GM10266 (cell line): ENCODE data around the gene CTIF.
A peak's percentile ranks its signal among the peaks of the same experiment; 100 is the strongest.

Experiments used
- DNase-seq: peaks from one replicate; pipeline ENCODE4 v3.0.0; 2012; ENCODE audit errors: extremely low spot score
- CTCF ChIP-seq: IDR thresholded peaks from 2 replicates; pipeline ENCODE4 v1.5.1; 2012; ENCODE audit warnings: mild to moderate bottlenecking, low read depth; ENCODE audit not compliant: control insufficient read depth, insufficient read depth; ENCODE audit errors: missing control alignments

CTIF gene

GRCh38 chr18:48769006-48769636 is 230.3 kb downstream of the CTIF start:
- TF ChIP-seq CTCF = peak; percentile 12
- no peak for DNase-seq

GRCh38 chr18:48770243-48770642 is 231.4 kb downstream of the CTIF start:
- no peak for DNase-seq
- TF ChIP-seq CTCF = no peak

GRCh38 chr18:48771641-48772375 is 233.0 kb downstream of the CTIF start:
- TF ChIP-seq CTCF = no peak
- no peak for DNase-seq

- DNase-seq = no peak
- no peak for TF ChIP-seq CTCF
Observed at GRCh38 chr18:48772457-48772856, 233.6 kb downstream of the CTIF start.

GRCh38 chr18:48773821-48774220 is 235.0 kb downstream of the CTIF start:
- DNase-seq = no peak
- TF ChIP-seq CTCF = no peak

GRCh38 chr18:48774941-48775340 is 236.1 kb downstream of the CTIF start:
- TF ChIP-seq CTCF = no peak
- DNase-seq = no peak

- DNase-seq = no peak
- TF ChIP-seq CTCF = no peak
Observed at GRCh38 chr18:48775372-48776155, 236.7 kb downstream of the CTIF start.
